IMR-90 (cell line): ENCODE data around the gene RNASE12. TPM values are rescaled to one million over a fixed set of nuclear protein-coding genes. Genes with fewer than 3 reads are reported as not detected.

Source experiments
- ATAC-seq: fragments of 200-7000 bp; cut with Tn5 transposase; 2 replicates; pipeline ENCODE4 v1.9.1; 2020; ENCODE audit warnings: low read depth, mild to moderate bottlenecking, moderate library complexity
- BruUV-seq: library from RNA; stranded (reverse); fragments of 400-500 nt; replicated peaks from 2 replicates; lab custom pipeline; 2021; lab: Mats Ljungman, UMichigan
- CTCF ChIA-PET: fragments of 300-600 bp; formaldehyde crosslinking; extraction: SDS; loops from one replicate; lab custom pipeline; 2021; ENCODE audit warnings: antibody characterized with exemption; lab: Yijun Ruan, JAX
- POLR2A ChIA-PET: fragments of 300-600 bp; sonication (Branson Sonifier 250); formaldehyde crosslinking; loops from one replicate; lab custom pipeline; 2022; ENCODE audit warnings: antibody characterized with exemption; ENCODE audit not compliant: unreplicated experiment; lab: Charles Lee
- DNase-seq: peaks from one replicate; pipeline ENCODE4 v3.0.0; 2013
- H2AFZ ChIP-seq: replicated peaks from 2 replicates; pipeline ENCODE3; 2013; ENCODE audit warnings: low read length, mild to moderate bottlenecking; ENCODE audit not compliant: poor library complexity
- H2AK5ac ChIP-seq: 2 replicates; pipeline ENCODE4 v1.6.1; 2013; ENCODE audit warnings: low read depth, low read length, inconsistent platforms
- H2AK9ac ChIP-seq: replicated peaks from 2 replicates; pipeline ENCODE3; 2013; ENCODE audit warnings: mild to moderate bottlenecking, low read depth, low read length, moderate library complexity; ENCODE audit not compliant: poor library complexity
- H2BK120ac ChIP-seq: 2 replicates; pipeline ENCODE4 v1.6.1; 2013; ENCODE audit warnings: low read depth, low read length, inconsistent platforms
- H2BK15ac ChIP-seq: 3 replicates; pipeline ENCODE4 v1.6.1; 2013; ENCODE audit warnings: low read depth, low read length, inconsistent platforms
- H2BK20ac ChIP-seq: 2 replicates; pipeline ENCODE4 v1.6.1; 2013; ENCODE audit warnings: low read depth, mild to moderate bottlenecking, inconsistent platforms, low read length, moderate library complexity
- H2BK5ac ChIP-seq: 2 replicates; pipeline ENCODE4 v1.6.1; 2013; ENCODE audit warnings: mild to moderate bottlenecking, low read depth, low read length, inconsistent platforms; ENCODE audit not compliant: poor library complexity, severe bottlenecking
- H3K14ac ChIP-seq: replicated peaks from 2 replicates; pipeline ENCODE4 v1.6.1; 2013; ENCODE audit warnings: low read depth, low read length, inconsistent platforms
- H3K18ac ChIP-seq: 2 replicates; pipeline ENCODE4 v1.6.1; 2013; ENCODE audit warnings: low read depth, low read length, control low read depth
- H3K23ac ChIP-seq: 2 replicates; pipeline ENCODE4 v1.6.1; 2013; ENCODE audit warnings: low read depth, low read length, inconsistent platforms
- H3K27ac ChIP-seq: 2 replicates; pipeline ENCODE4 v1.5.1; 2013; ENCODE audit warnings: mild to moderate bottlenecking, control low read depth, low read length; ENCODE audit not compliant: insufficient read depth
- H3K27me3 ChIP-seq: 2 replicates; pipeline ENCODE4 v1.6.1; 2013; ENCODE audit warnings: low read length; ENCODE audit not compliant: control insufficient read depth, insufficient read depth
- H3K36me3 ChIP-seq: 2 replicates; pipeline ENCODE4 v1.6.1; 2013; ENCODE audit warnings: low read length, mixed read lengths; ENCODE audit not compliant: control insufficient read depth, insufficient read depth
- H3K4ac ChIP-seq: 2 replicates; pipeline ENCODE4 v1.6.1; 2013; ENCODE audit warnings: low read depth, low read length, inconsistent platforms
- H3K4me1 ChIP-seq: 2 replicates; pipeline ENCODE4 v1.6.1; 2013; ENCODE audit warnings: low read length, mixed read lengths; ENCODE audit not compliant: control insufficient read depth, insufficient read depth
- H3K4me2 ChIP-seq: 2 replicates; pipeline ENCODE4 v1.6.1; 2013; ENCODE audit warnings: low read depth, mild to moderate bottlenecking, control low read depth, low read length, moderate library complexity
- H3K4me3 ChIP-seq: 2 replicates; pipeline ENCODE4 v1.5.1; 2013; ENCODE audit warnings: low read depth, mild to moderate bottlenecking, control low read depth, low read length, moderate library complexity; ENCODE audit not compliant: insufficient read depth
- H3K56ac ChIP-seq: 2 replicates; pipeline ENCODE4 v1.6.1; 2013; ENCODE audit warnings: low read length, inconsistent platforms; ENCODE audit not compliant: insufficient read depth; ENCODE audit errors: extremely low read depth
- H3K79me1 ChIP-seq, 2 experiments: 2 replicates each; pipeline ENCODE4 v1.6.1; 2013; ENCODE audit warnings: low read length in 2 of 2, inconsistent platforms in 1 of 2, low read depth in 1 of 2
- H3K9ac ChIP-seq: 2 replicates; pipeline ENCODE4 v1.6.1; 2013; ENCODE audit warnings: low read depth, low read length, control low read depth
- H3K9me1 ChIP-seq: 2 replicates; pipeline ENCODE4 v1.6.1; 2013; ENCODE audit warnings: low read length, inconsistent platforms; ENCODE audit not compliant: insufficient read depth
- H3K9me3 ChIP-seq: 2 replicates; pipeline ENCODE4 v1.6.1; 2013; ENCODE audit warnings: low read length; ENCODE audit not compliant: control insufficient read depth, insufficient read depth
- H4K20me1 ChIP-seq: 2 replicates; pipeline ENCODE4 v1.6.1; 2013; ENCODE audit warnings: low read length, inconsistent platforms; ENCODE audit not compliant: insufficient read depth
- H4K5ac ChIP-seq: 2 replicates; pipeline ENCODE4 v1.6.1; 2013; ENCODE audit warnings: mild to moderate bottlenecking, low read depth, low read length, control low read depth
- H4K8ac ChIP-seq, 2 experiments: 2 replicates each; pipeline ENCODE4 v1.6.1; 2013; ENCODE audit warnings: low read depth in 2 of 2, low read length in 2 of 2, control low read depth in 1 of 2, inconsistent platforms in 1 of 2
- H4K91ac ChIP-seq: 2 replicates; pipeline ENCODE4 v1.6.1; 2013; ENCODE audit warnings: low read depth, low read length, inconsistent platforms; ENCODE audit not compliant: insufficient read depth
- CEBPB ChIP-seq: IDR thresholded peaks from 2 replicates; pipeline ENCODE4 v1.6.1; 2012; ENCODE audit warnings: low read depth, low read length, improper control_type of control experiment
- MAZ ChIP-seq: IDR thresholded peaks from 2 replicates; pipeline ENCODE4 v1.6.1; 2012; ENCODE audit warnings: low read depth, mild to moderate bottlenecking, low read length, improper control_type of control experiment, moderate library complexity, borderline replicate concordance
- MXI1 ChIP-seq: IDR thresholded peaks from 2 replicates; pipeline ENCODE4 v1.6.1; 2012; ENCODE audit warnings: low read depth, mild to moderate bottlenecking, low read length, moderate library complexity, borderline replicate concordance
- SMC3 ChIP-seq: fragments of 150-350 bp; IDR thresholded peaks from 2 replicates; pipeline ENCODE4 v1.6.1; 2016; ENCODE audit warnings: low read depth, mild to moderate bottlenecking, antibody characterized with exemption, low read length, moderate library complexity
- WGBS, 2 experiments: methylation state at CpG; one replicate each; pipeline versions ENCODE4 v1.1.5 to v1.1.7; 2013; ENCODE audit warnings: missing lambda C conversion rate in 2 of 2; ENCODE audit not compliant: insufficient read length in 1 of 2; ENCODE audit errors: extremely low coverage in 2 of 2; 5-methylcytosine and 5-hydroxymethylcytosine counted together
- dilution Hi-C: fragments of 300-500 bp; cut with HindIII; formaldehyde crosslinking; loops from one replicate; pipeline ENCODE4 v1.14.3; 2018; ENCODE audit warnings: low sequenced_read_pairs; ENCODE audit not compliant: unreplicated experiment
- in situ Hi-C: fragments of 300-500 bp; cut with MboI; formaldehyde crosslinking; loops from 3 replicates; pipeline ENCODE4 v1.14.3; 2019; ENCODE audit warnings: low sequenced_read_pairs, inconsistent platforms, mixed read lengths
- intact Hi-C: fragments of 100-400 bp; cut with micrococcal nuclease; formaldehyde crosslinking; loops from 2 replicates; pipeline ENCODE4 v1.10.0; 2022
- polyA plus RNA-seq, 3 experiments: library from polyadenylated mRNA; depleted of rRNA; stranded (reverse); fragments of >200 nt; gene quantifications; 2 replicates each; pipeline ENCODE4 v1.2.3, GENCODE V29; 2012; ENCODE audit warnings: low replicate concordance in 1 of 3
- total RNA-seq: library from RNA; depleted of rRNA; stranded (reverse); fragments of >200 nt; gene quantifications from 2 replicates; pipeline ENCODE4 v1.2.3, GENCODE V29; 2012

RNASE12 gene
- total and polyA plus RNA-seq, 2 of the 4 experiments (the other 2 are of a cell fraction), result not detected

DNA sequence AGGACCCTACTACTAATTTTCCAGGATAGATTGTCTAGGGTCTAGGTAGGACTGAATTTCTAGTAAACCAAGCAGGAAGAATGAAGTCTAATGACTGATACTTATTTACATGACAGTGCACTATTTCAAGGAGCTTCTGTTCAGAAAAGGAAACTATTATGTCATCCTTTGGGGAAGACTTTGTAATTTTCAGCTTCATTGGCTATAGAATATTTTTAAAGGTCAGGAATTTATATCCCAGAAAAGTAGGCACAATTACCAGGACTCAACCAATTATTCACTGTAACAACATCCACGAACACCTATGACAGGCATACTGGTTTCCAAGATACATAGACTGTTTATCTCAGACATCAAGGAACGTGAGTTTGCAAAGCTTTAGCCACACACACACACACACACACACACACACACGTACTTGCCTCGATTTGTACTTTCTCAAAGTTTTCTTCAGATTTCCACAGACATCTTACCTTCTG is 27.1 kb upstream of the RNASE12 start:
- Histone ChIP-seq H3K18ac (no peak overlapping the region), H3K4ac (no peak overlapping the region), H2BK5ac (no peak overlapping the region), H2BK20ac (no peak overlapping the region), H3K4me1 (no peaks in the 10 kb centered on the region), H3K56ac (no peak overlapping the region), H2AFZ (no peak overlapping the region), H3K36me3 (no peaks in the 10 kb centered on the region), H4K5ac (no peak overlapping the region), H3K27ac (no peak overlapping the region), H3K4me3 (no peak overlapping the region), H2BK15ac (no peak overlapping the region), H3K14ac (no peak overlapping the region), H3K9ac (no peak overlapping the region), H4K20me1 (no peaks in the 10 kb centered on the region), H2AK9ac (no peak overlapping the region), H4K91ac (no peak overlapping the region), H2BK120ac (no peak overlapping the region), H3K9me1 (no peaks in the 10 kb centered on the region), H3K23ac (no peak overlapping the region), H3K79me1 (no peaks in the 10 kb centered on the region), H4K8ac (no peak overlapping the region), H3K4me2 (no peak overlapping the region), H3K27me3 (peaks cover 10% of the 10 kb centered on the region), H2AK5ac (no peak overlapping the region), H3K9me3 (no peaks in the 10 kb centered on the region)
- in situ Hi-C loops, result no loop called here
- POLR2A ChIA-PET, result no interaction called here
- ATAC-seq, result no peak
- intact Hi-C loops, result no loop called here
- TF ChIP-seq MAZ, result no peak
- TF ChIP-seq SMC3, result no peak
- no peak for TF ChIP-seq CEBPB
- TF ChIP-seq MXI1, result no peak
- no TSS peak for BruUV-seq
- dilution Hi-C loops, result no loop called here
- CTCF ChIA-PET, result no interaction called here
- DNase-seq, result no peak
- WGBS, 2 experiments, result 10% methylated on average over 2 of the region's 4 CpGs; no CpG with 5 or more reads in 1 of the 2 experiments
